Activated T-cell treated with anti-CD3 and anti-CD28 coated beads, Interleukin-2, amount 50 U/mL, for 24 hours (primary cell): ENCODE measurements around the gene ETFB.
A peak's percentile ranks its signal among the peaks of the same experiment; 100 is the strongest.

Experiments
- DNase-seq: peaks from one replicate; pipeline ENCODE4 v3.0.0-alpha.2; 2020
- H3K27ac Mint-ChIP-seq: 2 replicates; pipeline ENCODE4 v1.8.0; 2020; ENCODE audit warnings: mild to moderate bottlenecking, mixed read lengths
- H3K27me3 Mint-ChIP-seq: 2 replicates; pipeline ENCODE4 v1.8.0; 2020; ENCODE audit warnings: mixed read lengths
- H3K36me3 Mint-ChIP-seq: 2 replicates; pipeline ENCODE4 v1.8.0; 2020; ENCODE audit warnings: low read depth, mixed read lengths
- H3K4me1 Mint-ChIP-seq: 2 replicates; pipeline ENCODE4 v1.8.0; 2020; ENCODE audit warnings: low read depth, mixed read lengths
- H3K4me3 Mint-ChIP-seq: 2 replicates; pipeline ENCODE4 v1.8.0; 2020; ENCODE audit warnings: mild to moderate bottlenecking, moderate library complexity, mixed read lengths
- H3K9me3 Mint-ChIP-seq: 2 replicates; pipeline ENCODE4 v1.8.0; 2020; ENCODE audit warnings: mixed read lengths

The ETFB gene

GRCh38 chr19:51367255-51367564 is 1.0 kb upstream of the ETFB start:
- Mint-ChIP-seq H3K4me3 (peak overlapping the region; percentile 97), H3K4me1 (peaks cover 66% of the 10 kb centered on the region), H3K9me3 (no peaks in the 10 kb centered on the region), H3K36me3 (peaks cover 77% of the 10 kb centered on the region), H3K27ac (peak overlapping the region; percentile 97), H3K27me3 (no peaks in the 10 kb centered on the region)
- DNase-seq: no peak

GRCh38 chr19:51366389-51367254 is 434 bp upstream of the ETFB start:
- peak overlapping the region; percentile 97 for H3K4me3 Mint-ChIP-seq
- no peaks in the 10 kb centered on the region for H3K27me3 Mint-ChIP-seq
- peaks cover 65% of the 10 kb centered on the region for H3K4me1 Mint-ChIP-seq
- peak; percentile 93 for DNase-seq
- H3K27ac Mint-ChIP-seq: peak overlapping the region; percentile 97
- H3K36me3 Mint-ChIP-seq: peaks cover 73% of the 10 kb centered on the region
- H3K9me3 Mint-ChIP-seq: no peaks in the 10 kb centered on the region

- Mint-ChIP-seq H3K36me3 (peaks cover 64% of the 10 kb centered on the region), H3K4me1 (peaks cover 58% of the 10 kb centered on the region), H3K27ac (peak overlapping the region; percentile 97), H3K4me3 (peak overlapping the region; percentile 97), H3K9me3 (no peaks in the 10 kb centered on the region), H3K27me3 (no peaks in the 10 kb centered on the region)
- DNase-seq: peak; percentile 62
Measured at GRCh38 chr19:51365211-51365964, 800 bp downstream of the ETFB start.

GRCh38 chr19:51364200-51365106 is 1.7 kb downstream of the ETFB start:
- peaks cover 60% of the 10 kb centered on the region for H3K36me3 Mint-ChIP-seq
- H3K4me1 Mint-ChIP-seq: peaks cover 56% of the 10 kb centered on the region
- H3K27ac Mint-ChIP-seq: peak overlapping the region; percentile 88

GRCh38 chr19:51361239-51361638 is 4.9 kb downstream of the ETFB start:
- Mint-ChIP-seq H3K4me1 (peaks cover 57% of the 10 kb centered on the region), H3K27ac (no peak overlapping the region), H3K27me3 (no peaks in the 10 kb centered on the region), H3K9me3 (no peaks in the 10 kb centered on the region), H3K36me3 (peaks cover 55% of the 10 kb centered on the region), H3K4me3 (no peak overlapping the region)
- no peak for DNase-seq

More at GRCh38 chr19:51364200-51365106, 1.7 kb downstream of the ETFB start:
- peak overlapping the region; percentile 61 for H3K4me3 Mint-ChIP-seq
- no peaks in the 10 kb centered on the region for H3K27me3 Mint-ChIP-seq
- no peaks in the 10 kb centered on the region for H3K9me3 Mint-ChIP-seq
- DNase-seq: no peak

- Mint-ChIP-seq H3K27ac (peak overlapping the region; percentile 69), H3K4me1 (peaks cover 63% of the 10 kb centered on the region), H3K4me3 (no peak overlapping the region), H3K36me3 (peaks cover 44% of the 10 kb centered on the region), H3K9me3 (no peaks in the 10 kb centered on the region), H3K27me3 (no peaks in the 10 kb centered on the region)
- no peak for DNase-seq
Measured at GRCh38 chr19:51359294-51359693, 6.9 kb downstream of the ETFB start.

- no peak overlapping the region for H3K27ac Mint-ChIP-seq
- no peaks in the 10 kb centered on the region for H3K9me3 Mint-ChIP-seq
- DNase-seq: no peak
- H3K4me1 Mint-ChIP-seq: peaks cover 51% of the 10 kb centered on the region
- no peaks in the 10 kb centered on the region for H3K27me3 Mint-ChIP-seq
- peaks cover 37% of the 10 kb centered on the region for H3K36me3 Mint-ChIP-seq
- no peak overlapping the region for H3K4me3 Mint-ChIP-seq
Measured at GRCh38 chr19:51357952-51358351, 8.2 kb downstream of the ETFB start.

GRCh38 chr19:51356159-51356801 is 9.9 kb downstream of the ETFB start:
- no peaks in the 10 kb centered on the region for H3K9me3 Mint-ChIP-seq
- peaks cover 39% of the 10 kb centered on the region for H3K4me1 Mint-ChIP-seq
- H3K27ac Mint-ChIP-seq: no peak overlapping the region
- no peak for DNase-seq
- H3K4me3 Mint-ChIP-seq: no peak overlapping the region
- peaks cover 45% of the 10 kb centered on the region for H3K36me3 Mint-ChIP-seq
- H3K27me3 Mint-ChIP-seq: no peaks in the 10 kb centered on the region

GRCh38 chr19:51354742-51355148 is 11.4 kb downstream of the ETFB start:
- H3K4me3 Mint-ChIP-seq: peak overlapping the region; percentile 16

GRCh38 chr19:51354103-51354741 is 12.0 kb downstream of the ETFB start:
- no peak for DNase-seq
- no peaks in the 10 kb centered on the region for H3K27me3 Mint-ChIP-seq
- H3K27ac Mint-ChIP-seq: peak overlapping the region; percentile 79
- H3K4me3 Mint-ChIP-seq: no peak overlapping the region
- peaks cover 59% of the 10 kb centered on the region for H3K36me3 Mint-ChIP-seq
- H3K9me3 Mint-ChIP-seq: no peaks in the 10 kb centered on the region
- H3K4me1 Mint-ChIP-seq: peaks cover 29% of the 10 kb centered on the region

More at GRCh38 chr19:51354742-51355148, 11.4 kb downstream of the ETFB start:
- Mint-ChIP-seq H3K4me1 (peaks cover 33% of the 10 kb centered on the region), H3K9me3 (no peaks in the 10 kb centered on the region), H3K27me3 (no peaks in the 10 kb centered on the region), H3K27ac (peak overlapping the region; percentile 79), H3K36me3 (peaks cover 58% of the 10 kb centered on the region)
- DNase-seq: no peak

- H3K36me3 Mint-ChIP-seq: peaks cover 64% of the 10 kb centered on the region
- peaks cover 25% of the 10 kb centered on the region for H3K4me1 Mint-ChIP-seq
- DNase-seq: no peak
- H3K27ac Mint-ChIP-seq: no peak overlapping the region
- H3K27me3 Mint-ChIP-seq: no peaks in the 10 kb centered on the region
- H3K4me3 Mint-ChIP-seq: no peak overlapping the region
- H3K9me3 Mint-ChIP-seq: no peaks in the 10 kb centered on the region
Measured at GRCh38 chr19:51352783-51353360, 13.3 kb downstream of the ETFB start.

- Mint-ChIP-seq H3K9me3 (no peaks in the 10 kb centered on the region), H3K4me3 (no peak overlapping the region), H3K4me1 (peaks cover 18% of the 10 kb centered on the region), H3K27ac (peak overlapping the region; percentile 53), H3K27me3 (no peaks in the 10 kb centered on the region), H3K36me3 (peaks cover 69% of the 10 kb centered on the region)
- no peak for DNase-seq
Measured at GRCh38 chr19:51351266-51351990, 14.8 kb downstream of the ETFB start.
